ENCODE data around the gene CCDC112. TPM values are rescaled to one million over a fixed set of nuclear protein-coding genes. Genes with fewer than 3 reads are reported as not detected.

CCDC112 gene
- total and polyA plus RNA-seq, 2 of the 13 experiments (the other 11 are each of a cell fraction or from before 2014, with no cell fraction given), result 1.1 to 2.8 TPM

GRCh38 chr5:115264786-115265185, 31.7 kb downstream of the CCDC112 start:
- ChIA-PET CTCF (ENCODE audit: low intra/inter-chr PET ratio, low total read pairs) (no interaction called here), POLR2A (no interaction called here)
- no peaks in the 10 kb centered on the region; a peak in 1 of 5 replicates for H3K27me3 ChIP-seq (ENCODE audit: control insufficient read depth in 1 of 2, insufficient read depth in 2 of 2, low read length in 2 of 2)
- 85% methylated on average over 4 of the region's 13 CpGs for WGBS (ENCODE audit: low lambda C conversion rate)
- DNase-seq (ENCODE audit: low spot score) (no peak), FAIRE-seq (no peak), ATAC-seq (no peak)
- H3K36me3 ChIP-seq (replicated peaks in 1 of 2; ENCODE audit: control insufficient read depth in 1 of 2, insufficient read depth in 2 of 2, low read length in 2 of 2), result no peaks in the 10 kb centered on the region
- no peak overlapping the region for H3K27ac ChIP-seq (ENCODE audit: extremely low read length, insufficient read depth, low read length)
- H4K20me1 ChIP-seq (ENCODE audit: insufficient read depth, low read length), result no peaks in the 10 kb centered on the region; the same call in 1 of the 2 replicates
- H2AFZ ChIP-seq (ENCODE audit: low read length), result no peak overlapping the region
- intact Hi-C loops (cut with micrococcal nuclease; ENCODE audit: unreplicated experiment), result no loop called here
- in situ Hi-C loops (cut with HindIII; ENCODE audit: extremely low pct_ligation_motif_present, low pct_unique_long_range_greater_than_20kb), result no loop called here
- H3K9me3 ChIP-seq (ENCODE audit: low read length), result no peaks in the 10 kb centered on the region
- no peak overlapping the region for H3K4me3 ChIP-seq (replicated peaks in 1 of 3; ENCODE audit: insufficient read depth in 1 of 3, low read depth in 2 of 3, low read length in 3 of 3)
- no peak overlapping the region for H3K9ac ChIP-seq (ENCODE audit: insufficient read depth, low read depth, low read length)
- no peak overlapping the region for H3K4me2 ChIP-seq (ENCODE audit: low read depth, low read length)
- H3K79me2 ChIP-seq (ENCODE audit: insufficient read depth, low read length), result peaks cover 27% of the 10 kb centered on the region
- BruUV-seq (replicated peaks), result no TSS peak
- peaks cover 29% of the 10 kb centered on the region for H3K4me1 ChIP-seq (ENCODE audit: insufficient read depth, low read length)
- TF ChIP-seq ZBTB40 (IDR thresholded peaks at IDR 0.05), result no peak
- TF ChIP-seq ZBTB40 (CRISPR knock-in tag; IDR thresholded peaks at IDR 0.05), result no peak
- no peak for TF ChIP-seq RBFOX2 (IDR thresholded peaks at IDR 0.05; ENCODE audit: low read depth, low read length)
- TF ChIP-seq RBAK (CRISPR knock-in tag; IDR thresholded peaks at IDR 0.05), result no peak
- TF ChIP-seq STAT6 (CRISPR knock-in tag; IDR thresholded peaks at IDR 0.05; ENCODE audit: borderline replicate concordance), result no peak
- TF ChIP-seq POGK (CRISPR knock-in tag; conservative IDR thresholded peaks at IDR 0.05), result no peak
- no peak for TF ChIP-seq E2F1 (CRISPR knock-in tag; IDR thresholded peaks at IDR 0.05)
- TF ChIP-seq SMYD3 (CRISPR knock-in tag; IDR thresholded peaks at IDR 0.05), result no peak
- no peak for TF ChIP-seq MTA1 (CRISPR knock-in tag; IDR thresholded peaks at IDR 0.05; ENCODE audit: borderline replicate concordance)
